ENCODE results near the gene ZNF282. TPM values are rescaled to one million over a fixed set of nuclear protein-coding genes. Genes with fewer than 3 reads are reported as not detected.

ZNF282 gene
- total RNA-seq, 1 experiment from 2014 or later: 31.4 TPM

DNA sequence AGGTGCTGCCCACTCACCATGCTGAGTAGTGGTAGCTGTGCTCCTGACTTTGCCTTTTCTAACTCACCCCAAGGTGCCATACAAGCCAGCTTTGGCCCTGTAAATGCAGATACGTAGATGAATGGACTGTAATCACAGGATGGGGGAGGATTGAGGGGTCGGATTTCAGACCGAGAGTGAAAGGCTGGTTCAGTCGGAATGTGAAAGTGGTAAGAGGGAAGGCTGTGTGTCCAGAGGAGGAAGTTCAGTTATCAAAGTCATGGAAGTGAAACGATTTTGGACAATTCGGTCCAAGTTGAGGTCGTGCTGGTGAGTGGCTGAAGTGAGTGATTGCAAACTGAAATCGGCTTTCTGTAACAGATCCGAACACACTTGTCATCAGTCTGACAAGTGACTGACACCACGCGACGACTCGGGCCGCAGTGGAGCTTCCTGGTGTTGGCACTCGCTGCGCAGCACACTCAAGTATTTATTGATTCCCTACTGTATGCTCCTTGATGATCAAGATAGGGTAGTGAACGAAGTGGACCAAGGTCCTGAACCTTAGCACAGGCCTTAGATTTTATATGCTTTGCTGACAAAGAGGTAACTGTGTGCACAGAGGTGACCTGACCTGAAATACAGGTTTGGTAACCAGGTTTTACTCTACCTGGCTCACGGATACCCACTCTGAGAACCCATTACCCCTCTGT is 10.5 kb downstream of the ZNF282 start:
- no TSS peak for BruUV-seq (replicated peaks)
- peak overlapping the region; percentile 19; the same call in 1 of the 2 replicates for H3K9ac ChIP-seq (ENCODE audit: low read length)
- intact Hi-C loops (cut with micrococcal nuclease): no loop called here
- H2AFZ ChIP-seq (ENCODE audit: low read length): no peak overlapping the region
- no peaks in the 10 kb centered on the region for H3F3A ChIP-seq (ENCODE audit: low read length, unreplicated experiment)
- 0 out of 2 replicates have a peak overlapping the region, but pooled peaks have one; percentile 27 for H3K4me3 ChIP-seq (ENCODE audit: low read length)
- peak; percentile 66 for DNase-seq
- POLR2A ChIA-PET (ENCODE audit: unreplicated experiment): no interaction called here
- peak overlapping the region; percentile 67 for H3K27ac ChIP-seq (ENCODE audit: low read length)
- no peaks in the 10 kb centered on the region for H4K20me1 ChIP-seq (ENCODE audit: low read length)
- H3K4me1 ChIP-seq (ENCODE audit: insufficient read depth, low read length): peaks cover 18% of the 10 kb centered on the region
- ATAC-seq: peak; percentile 30
- peaks cover 66% of the 10 kb centered on the region for H3K36me3 ChIP-seq (ENCODE audit: low read depth, low read length)
- peak overlapping the region; percentile 69 for H3K4me2 ChIP-seq (ENCODE audit: low read length)
- H3K27me3 ChIP-seq (ENCODE audit: low read length): no peaks in the 10 kb centered on the region
- H3K79me2 ChIP-seq (ENCODE audit: low read length): peaks cover 47% of the 10 kb centered on the region
- TF ChIP-seq EZH2 (IDR thresholded peaks at IDR 0.05; ENCODE audit: low read length, unreplicated experiment) (no peak), EZH2phosphoT487 (IDR thresholded peaks at IDR 0.05; ENCODE audit: borderline replicate concordance, low read length) (no peak)
- TF ChIP-seq, protein P1, sequence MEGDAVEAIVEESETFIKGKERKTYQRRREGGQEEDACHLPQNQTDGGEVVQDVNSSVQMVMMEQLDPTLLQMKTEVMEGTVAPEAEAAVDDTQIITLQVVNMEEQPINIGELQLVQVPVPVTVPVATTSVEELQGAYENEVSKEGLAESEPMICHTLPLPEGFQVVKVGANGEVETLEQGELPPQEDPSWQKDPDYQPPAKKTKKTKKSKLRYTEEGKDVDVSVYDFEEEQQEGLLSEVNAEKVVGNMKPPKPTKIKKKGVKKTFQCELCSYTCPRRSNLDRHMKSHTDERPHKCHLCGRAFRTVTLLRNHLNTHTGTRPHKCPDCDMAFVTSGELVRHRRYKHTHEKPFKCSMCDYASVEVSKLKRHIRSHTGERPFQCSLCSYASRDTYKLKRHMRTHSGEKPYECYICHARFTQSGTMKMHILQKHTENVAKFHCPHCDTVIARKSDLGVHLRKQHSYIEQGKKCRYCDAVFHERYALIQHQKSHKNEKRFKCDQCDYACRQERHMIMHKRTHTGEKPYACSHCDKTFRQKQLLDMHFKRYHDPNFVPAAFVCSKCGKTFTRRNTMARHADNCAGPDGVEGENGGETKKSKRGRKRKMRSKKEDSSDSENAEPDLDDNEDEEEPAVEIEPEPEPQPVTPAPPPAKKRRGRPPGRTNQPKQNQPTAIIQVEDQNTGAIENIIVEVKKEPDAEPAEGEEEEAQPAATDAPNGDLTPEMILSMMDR (conservative IDR thresholded peaks at IDR 0.05; ENCODE audit: low read depth, low read length): no peak
- no peaks in the 10 kb centered on the region for H3K9me3 ChIP-seq (ENCODE audit: low read length)
- H3K9me2 ChIP-seq (replicated peaks; ENCODE audit: low read length): no peaks in the 10 kb centered on the region
- CTCF ChIA-PET: interaction anchor here (0.6 kb wide), 1 partner anchor 58 kb away, joined by 3 read pairs; no protein-coding TSS in a partner anchor

DNA sequence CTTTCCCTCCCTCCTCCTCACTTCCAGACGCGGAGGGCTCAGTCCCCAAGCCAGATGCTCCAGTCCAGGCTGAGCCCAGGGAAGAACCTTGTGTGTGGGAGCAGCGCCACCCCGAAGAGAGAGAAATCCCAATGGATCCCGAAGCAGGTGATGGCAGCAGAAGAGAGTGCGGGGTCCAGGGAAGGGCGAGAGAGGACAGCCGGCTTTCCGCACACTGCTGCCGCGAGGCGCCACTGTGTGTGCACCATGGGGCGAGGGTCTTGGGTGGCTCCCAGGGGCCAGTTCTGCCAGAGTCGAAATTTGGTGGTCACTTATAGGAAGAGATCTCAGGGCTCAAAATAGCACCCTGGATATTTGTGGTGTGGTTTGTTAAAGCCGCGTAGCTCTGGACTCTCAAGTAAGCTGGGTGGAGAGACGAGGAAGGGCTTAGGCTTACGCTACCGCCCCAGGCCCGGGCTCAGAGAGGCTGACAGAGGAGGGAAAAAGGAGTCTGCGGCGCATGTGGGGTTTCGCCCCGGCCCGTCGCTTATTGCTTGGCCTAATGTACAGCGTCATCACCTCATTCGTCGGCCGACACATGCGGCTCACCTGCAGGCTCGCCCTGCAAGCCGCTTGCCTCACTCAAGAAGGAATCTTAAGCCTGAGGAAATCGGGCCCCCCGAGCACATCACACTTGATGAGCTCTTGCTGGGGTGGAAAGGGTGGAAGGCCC is 12.1 kb downstream of the ZNF282 start:
- Histone ChIP-seq H3K9ac (ENCODE audit: low read length) (no peak overlapping the region), H3K36me3 (ENCODE audit: low read depth, low read length) (peaks cover 69% of the 10 kb centered on the region), H3K9me3 (ENCODE audit: low read length) (no peaks in the 10 kb centered on the region), H3K27ac (ENCODE audit: low read length) (no peak overlapping the region), H3K27me3 (ENCODE audit: low read length) (no peaks in the 10 kb centered on the region), H2AFZ (ENCODE audit: low read length) (no peak overlapping the region), H3K9me2 (replicated peaks; ENCODE audit: low read length) (no peaks in the 10 kb centered on the region), H4K20me1 (ENCODE audit: low read length) (no peaks in the 10 kb centered on the region), H3K4me2 (ENCODE audit: low read length) (no peak overlapping the region), H3K4me1 (ENCODE audit: insufficient read depth, low read length) (peaks cover 18% of the 10 kb centered on the region), H3K79me2 (ENCODE audit: low read length) (peaks cover 35% of the 10 kb centered on the region), H3F3A (ENCODE audit: low read length, unreplicated experiment) (no peaks in the 10 kb centered on the region), H3K4me3 (ENCODE audit: low read length) (no peak overlapping the region)
- no peak for DNase-seq
- TF ChIP-seq, protein P1 (conservative IDR thresholded peaks at IDR 0.05; ENCODE audit: low read depth, low read length): no peak
- TF ChIP-seq EZH2 (IDR thresholded peaks at IDR 0.05; ENCODE audit: low read length, unreplicated experiment) (no peak), EZH2phosphoT487 (IDR thresholded peaks at IDR 0.05; ENCODE audit: borderline replicate concordance, low read length) (no peak)
- BruUV-seq (replicated peaks): no TSS peak
- ATAC-seq: no peak
- POLR2A ChIA-PET (ENCODE audit: unreplicated experiment): no interaction called here
- CTCF ChIA-PET: no interaction called here
- intact Hi-C loops (cut with micrococcal nuclease): no loop called here
